Midbrain (tissue), 1 donor: Measurements from ENCODE around the gene UST.
"Not testable (repeated sequence)": the region's sequence is repeated elsewhere in the genome, so short reads cannot be mapped to it uniquely, and the experiment has no call there.

Experiments
- DNase-seq: peaks from one replicate; lab custom pipeline; 2025; lab: John Stamatoyannopoulos, UW

Gene UST

DNA sequence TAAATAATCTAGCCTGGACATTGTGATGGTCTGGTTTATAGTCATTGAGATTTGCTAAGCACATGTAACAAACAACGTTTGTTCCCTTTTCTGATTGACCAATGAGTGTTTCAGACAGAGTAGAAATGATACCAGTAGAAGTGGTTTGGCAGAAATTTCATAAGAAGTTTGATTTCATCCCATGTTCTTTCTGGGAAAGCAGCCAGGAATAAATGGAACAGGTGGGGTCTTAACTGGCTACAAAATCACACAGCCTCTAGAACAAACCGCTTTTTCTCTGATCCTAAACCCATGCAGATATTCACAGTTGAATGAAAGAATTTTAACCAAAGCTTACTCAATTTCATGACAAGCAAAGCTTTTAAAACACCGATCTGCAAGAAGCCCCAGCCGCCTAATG is 227.5 kb downstream of the UST start:
- DNase-seq, result no peak

DNA sequence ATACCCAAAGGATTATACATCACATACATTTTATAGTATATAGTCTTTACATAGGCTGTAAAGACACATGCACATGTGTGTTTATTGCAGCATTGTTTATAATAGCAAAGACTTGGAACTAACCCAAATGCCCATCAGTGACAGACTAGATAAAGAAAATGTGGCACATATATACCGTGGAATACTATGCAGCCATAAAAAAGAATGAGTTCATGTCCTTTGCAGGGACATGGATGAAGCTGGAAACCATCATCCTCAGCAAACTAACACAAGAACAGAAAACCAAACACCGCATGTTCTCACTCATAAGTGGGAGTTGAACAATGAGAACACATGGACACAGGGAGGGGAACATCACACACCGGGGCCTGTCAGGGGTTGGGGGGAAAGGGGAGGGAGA is 231.5 kb downstream of the UST start:
- not testable (repeated sequence) for DNase-seq

DNA sequence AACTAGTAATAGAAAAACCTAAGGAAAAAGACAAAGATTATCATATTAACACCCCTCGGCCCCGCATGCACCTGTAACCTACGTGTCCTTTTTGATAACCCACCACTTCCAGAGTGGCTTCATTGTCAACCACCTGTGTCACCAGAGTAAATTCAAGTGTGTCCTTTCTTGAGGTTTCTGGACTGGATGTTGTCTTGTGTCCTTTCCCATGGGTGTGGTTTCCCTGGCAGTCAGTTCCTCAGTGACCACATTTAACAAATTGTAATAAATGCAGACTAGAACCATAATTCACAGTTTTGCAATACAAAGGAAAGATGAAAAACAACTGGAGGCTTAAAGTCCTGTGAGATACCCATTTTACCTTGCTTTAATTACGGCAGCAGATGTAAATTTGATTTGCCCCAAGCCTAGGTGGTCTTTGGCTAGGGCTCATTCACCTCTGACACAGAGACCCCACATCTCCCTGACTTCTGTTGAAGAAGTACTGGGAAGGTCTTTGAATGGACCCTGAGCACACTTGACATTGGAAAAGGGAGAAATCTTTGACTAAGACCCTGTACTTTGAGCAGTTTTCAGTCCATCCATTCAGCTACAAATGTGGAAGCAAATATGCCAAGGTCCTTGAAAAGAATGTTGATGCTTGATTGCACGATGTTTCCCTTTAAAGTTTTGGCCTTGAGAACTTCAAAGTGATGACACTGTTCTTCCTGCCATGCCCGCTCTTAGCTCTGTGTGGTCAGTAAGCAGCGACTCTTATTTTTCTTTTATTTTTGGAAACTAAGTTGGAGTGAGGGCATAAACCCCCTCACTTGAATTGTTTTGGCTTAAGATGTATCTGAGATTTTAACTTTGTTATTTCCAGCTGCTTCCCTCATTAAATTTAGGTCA is 232.4 kb downstream of the UST start:
- no peak for DNase-seq

DNA sequence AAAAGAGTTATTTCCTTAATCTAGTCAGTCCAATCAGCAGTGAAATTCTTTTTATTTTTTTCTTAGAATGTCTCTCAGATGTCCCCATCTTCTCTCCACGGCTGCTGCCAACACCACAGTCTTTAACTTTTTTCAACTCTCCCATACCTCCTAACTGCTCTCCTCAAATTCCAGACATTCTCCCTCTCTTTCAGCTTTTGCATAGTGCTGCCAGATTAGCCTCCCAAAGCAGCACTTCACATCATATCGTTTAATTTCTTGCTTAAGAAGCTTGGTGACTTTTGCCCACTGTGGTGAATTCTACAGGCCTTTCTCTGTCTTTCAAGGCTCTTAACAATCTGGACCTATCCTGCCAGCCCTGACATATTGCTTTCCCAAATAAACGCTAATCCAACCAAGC is 233.4 kb downstream of the UST start:
- DNase-seq, result no peak

DNA sequence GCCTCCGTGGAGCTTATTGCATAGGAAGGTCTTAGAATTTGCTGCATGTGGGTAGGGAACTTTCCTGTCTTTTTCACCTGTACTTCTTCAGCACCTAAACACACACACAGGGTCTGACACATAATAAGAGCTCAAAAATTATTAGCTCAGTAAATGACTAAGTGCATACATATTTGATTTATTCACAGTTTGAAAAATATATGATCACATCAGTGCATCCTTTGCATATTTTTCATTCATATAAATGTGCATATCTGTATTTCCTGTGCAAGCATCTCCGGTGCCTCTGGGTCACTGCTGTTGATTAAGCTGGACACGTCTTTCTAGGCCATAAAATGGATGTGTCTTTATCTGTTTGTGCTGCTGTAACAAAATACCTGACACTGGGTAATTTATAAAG is 234.7 kb downstream of the UST start:
- no peak for DNase-seq

DNA sequence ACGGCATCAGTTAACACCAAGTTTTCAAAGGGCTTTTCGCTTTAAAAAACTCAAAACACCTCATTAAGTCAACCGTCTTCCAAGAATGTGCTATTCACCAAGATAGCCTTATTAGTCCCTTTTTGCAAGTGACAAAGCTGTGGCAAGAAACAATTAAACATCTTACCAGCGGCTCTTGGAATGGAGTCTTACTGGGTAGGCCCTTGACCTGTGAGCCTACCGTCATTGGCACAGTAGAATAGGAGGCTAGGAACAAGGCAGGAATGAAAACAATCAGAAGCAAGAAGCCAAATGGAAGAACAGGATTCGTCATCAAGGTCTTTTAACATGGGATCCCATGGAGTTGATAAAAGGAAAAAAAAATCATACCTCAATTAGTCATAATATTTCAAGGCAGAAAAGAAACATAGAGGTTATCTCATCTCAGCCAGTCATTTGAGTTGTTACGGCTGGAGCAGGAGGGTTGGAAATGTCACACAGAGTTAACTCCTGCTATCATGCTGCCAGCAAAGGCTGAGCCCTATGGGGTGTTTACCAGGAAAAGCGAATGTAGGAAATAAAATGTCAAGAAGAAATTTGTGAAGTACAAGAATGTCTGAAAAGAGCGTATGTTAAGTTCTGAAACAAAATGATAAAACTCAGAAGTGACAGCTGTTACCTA is 236.4 kb downstream of the UST start:
- DNase-seq, result no peak

DNA sequence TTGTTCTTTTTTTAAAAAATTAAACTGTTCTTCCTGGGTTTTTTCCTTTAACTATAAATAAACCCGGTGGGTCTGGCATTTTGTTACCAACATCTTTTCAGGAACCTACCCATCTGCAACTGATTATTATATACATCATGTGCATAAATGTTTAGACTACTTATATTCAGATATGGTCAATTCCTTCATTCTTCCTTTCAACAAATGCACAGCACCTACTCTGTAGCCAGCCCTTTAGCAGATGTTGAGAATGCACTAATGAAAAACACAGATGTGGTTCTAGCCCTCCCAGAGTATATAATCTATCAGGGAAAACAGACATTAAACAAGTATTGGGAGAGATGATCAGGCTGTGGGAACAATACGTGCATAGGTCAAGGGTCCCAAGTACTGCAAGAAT is 237.1 kb downstream of the UST start:
- DNase-seq, result no peak

DNA sequence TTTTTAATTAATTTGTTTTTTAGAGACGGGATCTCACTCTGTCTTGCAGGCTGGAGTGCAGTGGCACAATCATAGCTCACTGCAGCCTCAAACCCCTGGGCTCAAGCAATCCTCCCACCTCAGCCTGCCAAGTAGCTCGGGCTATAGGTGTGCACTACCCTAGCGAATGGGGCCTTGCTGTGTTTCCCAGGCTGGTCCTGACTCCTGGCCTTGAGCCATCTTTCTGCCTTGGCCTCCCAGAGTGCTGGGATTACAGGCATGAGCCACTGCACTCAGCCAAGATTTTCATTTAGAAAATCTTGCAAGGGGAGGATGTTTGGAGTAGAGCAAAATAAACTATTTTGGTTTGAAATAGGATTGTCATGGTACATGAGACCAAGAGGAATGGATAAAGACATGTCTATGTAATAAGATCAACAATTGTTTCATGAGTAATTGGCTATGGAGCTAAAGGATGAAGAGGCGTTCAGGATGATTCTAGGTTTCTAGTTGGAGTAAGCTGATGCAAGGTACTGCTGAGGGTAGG is 237.8 kb downstream of the UST start:
- DNase-seq, result no peak

DNA sequence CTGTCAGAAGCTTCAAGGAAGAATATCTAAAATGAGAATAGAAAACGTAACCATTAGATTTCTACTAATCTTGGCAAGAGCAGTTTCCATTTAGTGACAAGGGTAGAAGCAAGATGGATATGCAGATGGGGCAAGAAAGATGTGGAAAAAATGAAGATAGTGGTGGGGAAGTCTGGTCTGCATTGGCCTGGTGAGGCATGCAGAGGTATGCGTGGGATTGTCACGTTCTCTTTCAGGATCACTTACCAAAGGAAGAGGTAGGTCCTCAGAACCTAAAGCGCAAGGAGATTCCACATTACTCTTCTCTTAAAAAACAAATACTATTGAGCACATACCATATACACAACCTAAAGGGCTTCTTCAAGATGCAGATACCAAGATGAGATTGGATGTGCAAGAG is 238.7 kb downstream of the UST start:
- DNase-seq, result no peak

DNA sequence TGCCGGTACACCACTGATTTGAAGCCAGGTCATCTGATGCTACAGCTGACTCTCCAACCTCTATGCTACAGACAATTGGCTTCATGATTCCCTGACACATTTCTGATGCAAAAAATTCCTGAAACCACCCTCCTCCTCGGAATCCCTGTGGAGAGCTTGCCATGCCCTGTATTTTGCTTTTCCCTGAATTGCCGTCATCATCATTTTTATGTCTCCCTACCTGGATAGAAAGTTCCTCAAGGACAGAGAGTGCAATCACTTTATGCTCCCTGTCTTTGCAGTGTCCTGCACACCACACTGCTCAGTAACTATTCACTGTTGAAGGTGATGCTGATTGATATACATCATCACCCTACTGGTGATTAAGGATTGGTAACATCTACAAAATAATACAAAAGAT is 239.8 kb downstream of the UST start:
- no peak for DNase-seq

DNA sequence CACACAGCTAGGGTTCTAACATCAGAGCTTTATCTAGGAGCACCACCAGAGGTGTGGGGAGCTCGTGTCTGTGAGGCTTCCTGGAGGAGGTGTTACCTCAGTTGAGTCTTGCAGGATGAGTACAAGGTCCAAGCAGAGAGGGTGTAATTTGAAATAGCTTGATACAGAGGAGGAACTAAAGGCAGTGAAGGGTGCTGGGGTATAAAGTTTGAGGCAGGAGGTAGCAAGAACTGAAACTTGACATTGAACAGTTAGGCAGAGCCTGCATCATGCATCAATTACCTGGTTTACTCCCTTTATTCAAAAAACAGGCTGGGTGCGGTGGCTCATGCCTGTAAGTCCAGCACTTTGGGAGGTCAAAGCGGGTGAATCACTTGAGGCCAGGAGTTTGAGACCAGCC is 241.2 kb downstream of the UST start:
- no peak for DNase-seq

DNA sequence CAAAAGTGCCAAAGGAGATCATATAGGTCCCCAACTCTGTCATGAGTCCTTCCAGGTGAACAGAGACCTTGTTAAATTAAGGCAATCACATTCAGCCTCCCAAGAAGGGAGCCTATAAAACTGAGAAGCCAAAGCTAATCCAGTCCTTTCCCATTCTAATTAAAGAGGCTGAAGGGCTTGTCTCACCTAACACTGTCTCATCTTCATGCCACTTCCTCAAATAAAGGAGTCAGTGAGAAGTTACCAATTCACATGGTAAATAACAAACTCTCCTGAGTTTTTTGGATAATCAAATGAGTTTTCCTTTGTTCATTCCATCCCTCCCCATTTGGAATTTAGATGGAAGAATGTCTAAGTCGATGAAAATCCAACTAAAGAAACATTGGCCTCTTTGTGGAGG is 242.8 kb downstream of the UST start:
- DNase-seq, result no peak

DNA sequence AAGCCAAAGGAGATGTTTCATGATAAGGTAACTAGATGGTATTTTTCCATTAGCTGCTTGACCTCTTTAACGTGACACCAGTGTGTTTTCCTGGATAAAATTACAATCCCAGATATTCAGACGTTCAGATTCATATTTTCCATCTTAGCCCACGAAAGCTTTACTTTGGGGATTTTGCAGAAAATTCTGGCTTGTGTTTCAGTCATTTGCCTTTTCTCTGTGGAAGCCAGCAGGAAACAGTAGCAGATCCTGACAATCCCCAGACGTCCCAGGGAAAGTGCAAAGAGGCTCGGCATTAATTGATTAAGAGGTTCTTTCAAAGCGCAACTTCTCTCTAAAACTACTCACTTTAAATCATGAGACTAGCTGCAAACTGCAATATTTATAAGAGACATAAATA is 243.6 kb downstream of the UST start:
- DNase-seq, result no peak

DNA sequence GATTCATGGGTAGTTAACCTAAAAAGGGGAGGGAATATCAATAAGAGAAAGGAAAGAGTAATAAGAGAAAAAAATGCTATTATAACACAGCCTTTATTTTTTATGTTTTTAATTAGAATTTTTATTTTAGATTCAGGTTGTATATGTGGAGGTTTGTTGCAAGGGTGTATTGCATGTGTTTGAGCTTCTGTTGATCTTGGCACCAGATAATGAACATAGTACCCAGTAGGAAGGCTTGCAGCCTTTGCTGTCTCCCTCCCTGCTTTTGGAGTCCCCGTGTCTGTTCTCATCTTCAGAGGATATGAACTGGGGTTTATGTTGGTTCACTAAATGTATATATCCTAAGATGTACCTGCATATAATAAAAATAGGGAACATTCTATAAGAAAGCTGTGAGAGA is 250.0 kb downstream of the UST start:
- no peak for DNase-seq

DNA sequence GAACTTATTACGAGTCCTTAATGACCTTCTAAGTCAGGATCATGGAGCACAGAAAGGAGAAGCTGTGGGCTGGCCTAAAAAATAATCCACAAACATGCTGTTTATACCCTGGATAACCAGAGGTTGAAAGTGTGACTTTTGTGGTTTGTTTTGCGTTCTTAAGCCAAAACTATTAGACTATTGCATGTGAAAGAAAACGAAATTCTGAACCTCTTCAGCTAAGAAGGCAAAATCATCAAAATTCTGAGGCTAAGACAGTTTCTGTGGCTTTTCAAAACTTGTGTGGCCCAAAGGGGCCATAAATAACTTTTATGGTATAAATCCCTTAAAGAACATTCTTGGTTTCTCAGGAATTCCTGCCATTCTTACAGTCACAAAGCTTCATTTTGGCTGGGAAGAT is 251.0 kb downstream of the UST start:
- DNase-seq, result no peak

DNA sequence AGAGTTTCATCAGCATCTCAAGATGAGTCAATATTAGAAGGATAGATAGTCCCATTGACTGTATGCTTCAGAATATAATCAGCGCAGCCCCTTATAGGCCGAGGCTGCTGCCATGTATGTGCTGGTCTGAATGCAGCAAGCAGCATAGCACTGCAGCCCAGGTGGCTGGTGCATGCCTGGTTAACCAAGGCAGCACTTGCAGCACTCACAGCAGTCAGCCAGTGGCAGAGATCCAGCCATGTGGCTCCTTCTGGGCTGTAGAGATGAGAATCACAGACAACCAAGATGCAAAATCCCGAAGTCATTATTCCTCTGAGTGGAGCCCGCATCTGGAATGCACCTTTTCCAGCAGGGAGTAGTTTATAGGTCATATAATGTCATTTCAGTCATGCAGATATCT is 251.9 kb downstream of the UST start:
- DNase-seq, result no peak

DNA sequence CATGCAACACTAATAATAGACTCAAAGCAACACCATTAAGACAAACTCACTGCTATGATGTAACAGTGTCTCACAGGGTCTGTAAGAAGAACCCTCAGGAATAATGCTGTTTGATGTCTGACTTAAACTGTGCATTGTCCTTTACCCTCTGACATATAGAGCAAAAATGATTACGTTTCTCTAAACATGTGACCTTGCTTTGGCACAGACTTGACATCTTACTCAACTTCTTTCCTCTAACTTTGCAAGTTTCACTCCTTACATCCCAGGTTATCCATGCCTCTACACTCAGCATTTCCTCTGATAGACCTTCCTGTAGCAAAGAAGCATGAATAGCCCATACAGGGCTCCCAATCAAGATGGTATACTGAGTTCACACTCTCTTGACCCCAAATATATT is 252.7 kb downstream of the UST start:
- DNase-seq, result no peak

DNA sequence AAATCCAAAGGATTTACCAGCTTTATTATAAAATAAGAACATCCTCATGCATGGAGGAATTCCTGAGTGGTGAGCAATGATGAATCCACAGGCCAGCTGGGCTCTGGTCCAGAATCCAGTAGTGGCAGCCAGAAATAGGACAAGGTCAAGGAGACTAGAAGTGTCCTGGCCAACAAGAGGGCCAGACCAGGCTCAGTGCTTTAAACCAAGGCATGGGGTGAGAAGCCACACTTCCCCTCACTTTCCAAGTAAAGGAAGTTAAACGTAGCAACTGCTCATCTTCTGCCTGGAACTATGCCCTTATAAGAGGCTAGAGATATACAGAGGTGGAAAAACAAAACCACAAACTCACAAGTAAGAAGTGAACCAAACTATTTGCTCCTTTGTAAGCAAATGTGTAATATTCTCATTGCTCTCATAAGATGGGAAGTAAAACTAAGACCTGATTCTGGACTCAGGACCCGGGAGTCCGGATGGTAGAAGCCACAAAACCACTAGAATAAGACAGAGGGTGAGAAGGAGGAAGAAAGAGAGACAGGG is 253.2 kb downstream of the UST start:
- no peak for DNase-seq

DNA sequence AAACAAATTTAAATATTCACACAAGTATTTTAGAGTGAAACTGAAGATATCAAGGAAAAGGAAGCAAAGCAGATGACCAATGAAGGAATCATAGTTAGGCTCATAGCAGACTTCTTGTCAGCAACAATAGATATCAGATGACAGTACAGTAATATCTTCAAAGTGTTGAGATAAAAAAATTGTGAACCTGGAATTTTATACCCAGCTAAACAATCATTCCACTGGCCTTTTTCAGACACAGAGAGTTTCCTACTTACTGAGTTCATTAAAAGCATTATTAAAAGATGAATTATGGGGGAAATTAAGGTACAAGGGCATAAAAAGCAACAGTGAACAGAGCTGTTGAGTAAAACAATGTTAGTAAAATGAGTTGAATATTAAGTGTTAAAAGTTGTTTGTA is 254.6 kb downstream of the UST start:
- DNase-seq, result no peak

DNA sequence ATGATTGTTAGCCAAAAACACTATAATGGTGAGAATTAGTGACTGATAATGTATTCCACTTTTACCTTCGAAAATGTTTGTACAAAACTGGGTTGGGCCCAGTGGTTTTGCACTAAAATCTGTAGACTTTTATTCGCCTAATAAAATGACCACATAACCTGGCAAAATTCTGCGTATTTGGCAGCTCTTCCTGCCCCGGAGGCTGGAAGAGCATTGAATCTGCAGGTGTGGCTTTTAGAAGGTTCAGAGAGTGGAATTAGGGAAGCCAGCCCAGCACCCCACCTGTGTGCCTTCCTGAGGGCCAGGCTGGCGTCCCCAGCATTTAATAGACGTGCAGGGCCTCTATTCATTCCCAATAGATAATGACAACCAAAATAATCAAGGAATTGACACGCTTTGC is 256.7 kb downstream of the UST start:
- DNase-seq, result no peak

DNA sequence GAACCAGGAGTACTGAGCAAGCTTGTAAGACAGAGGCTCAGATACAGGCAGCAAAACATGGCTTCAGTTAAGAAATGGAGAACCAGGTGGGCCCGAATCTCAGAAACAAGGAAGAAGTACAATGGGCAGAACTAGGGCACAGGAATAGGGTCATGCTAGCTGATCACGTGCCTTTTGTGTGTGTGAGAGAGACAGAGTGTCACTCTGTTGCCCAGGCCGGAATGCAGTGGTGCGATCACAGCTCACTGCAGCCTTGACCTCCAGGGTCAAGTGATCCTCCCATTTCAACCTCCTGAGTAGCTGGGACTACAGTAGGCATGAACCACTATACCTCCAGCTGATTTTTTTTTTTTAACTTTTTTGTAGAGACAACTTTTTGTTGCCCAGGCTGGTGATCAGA is 257.8 kb downstream of the UST start:
- DNase-seq, result no peak

DNA sequence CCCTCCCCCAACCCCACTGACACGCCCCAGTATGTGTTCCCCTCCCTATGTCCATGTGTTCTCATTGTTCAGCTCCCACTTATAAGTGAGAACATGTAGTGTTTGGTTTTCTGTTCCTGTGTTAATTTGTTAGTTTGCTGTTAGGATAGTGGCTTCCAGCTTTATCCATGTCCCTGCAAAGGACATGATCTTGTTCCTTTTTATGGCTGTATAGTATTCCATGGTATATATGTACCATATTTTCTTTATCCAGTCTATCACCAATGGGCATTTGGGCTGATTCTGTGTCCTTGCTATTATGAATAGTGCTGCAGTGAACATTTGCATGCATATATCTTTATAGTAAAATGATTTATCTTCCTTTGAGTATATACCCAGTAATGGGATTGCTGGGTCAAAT is 259.4 kb downstream of the UST start:
- DNase-seq, result not testable (repeated sequence)

DNA sequence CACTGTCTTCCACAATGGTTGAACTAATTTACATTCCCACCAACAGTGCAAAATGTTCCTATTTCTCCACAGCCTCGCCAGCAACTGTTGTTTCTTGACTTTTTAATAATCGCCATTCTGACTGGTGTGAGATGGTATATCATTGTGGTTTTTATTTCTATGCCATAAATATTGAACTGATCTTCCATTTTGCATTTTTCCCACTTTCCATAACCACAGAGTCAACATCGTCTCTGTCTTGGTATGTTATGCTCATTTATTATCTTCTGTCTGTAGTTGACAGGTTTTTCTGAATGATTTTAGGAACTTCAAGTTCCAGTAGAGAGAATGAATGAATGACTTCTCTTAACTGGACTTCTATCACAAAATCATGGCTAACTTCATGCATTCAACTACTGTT is 259.8 kb downstream of the UST start:
- no peak for DNase-seq
